ENCODE results near the gene SNTG2. TPM values are rescaled to one million over a fixed set of nuclear protein-coding genes. Genes with fewer than 3 reads are reported as not detected.

SNTG2 gene
- total and polyA plus RNA-seq, 2 of the 13 experiments (the other 11 are each of a cell fraction or from before 2014, with no cell fraction given): not detected

DNA sequence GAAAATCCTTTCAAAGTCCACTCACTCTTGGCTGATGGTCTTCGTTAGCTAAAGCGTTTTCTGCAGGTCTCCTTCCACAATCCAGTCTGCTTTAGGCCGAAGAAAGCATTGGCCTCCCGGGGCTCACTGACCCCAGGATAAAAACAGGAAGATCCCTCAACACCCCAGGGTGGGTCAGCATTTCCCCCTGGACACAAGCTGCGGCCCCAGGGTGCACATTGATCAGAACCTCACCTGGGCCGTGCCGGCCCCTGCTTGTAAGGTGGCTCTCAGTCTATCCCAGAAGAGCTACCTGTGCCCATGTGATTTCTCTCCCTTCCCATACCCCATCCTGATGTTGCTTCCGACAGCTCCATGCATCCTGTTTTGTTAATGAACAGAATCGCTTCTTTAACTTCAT, 349.6 kb downstream of the SNTG2 start:
- POLR2A ChIA-PET: no interaction called here
- FAIRE-seq: no peak
- no peak for TF ChIP-seq ZNF746 (CRISPR knock-in tag; IDR thresholded peaks at IDR 0.05)
- TF ChIP-seq TSC22D2 (CRISPR knock-in tag; IDR thresholded peaks at IDR 0.05; ENCODE audit: borderline replicate concordance): no peak
- TF ChIP-seq, protein P1, sequence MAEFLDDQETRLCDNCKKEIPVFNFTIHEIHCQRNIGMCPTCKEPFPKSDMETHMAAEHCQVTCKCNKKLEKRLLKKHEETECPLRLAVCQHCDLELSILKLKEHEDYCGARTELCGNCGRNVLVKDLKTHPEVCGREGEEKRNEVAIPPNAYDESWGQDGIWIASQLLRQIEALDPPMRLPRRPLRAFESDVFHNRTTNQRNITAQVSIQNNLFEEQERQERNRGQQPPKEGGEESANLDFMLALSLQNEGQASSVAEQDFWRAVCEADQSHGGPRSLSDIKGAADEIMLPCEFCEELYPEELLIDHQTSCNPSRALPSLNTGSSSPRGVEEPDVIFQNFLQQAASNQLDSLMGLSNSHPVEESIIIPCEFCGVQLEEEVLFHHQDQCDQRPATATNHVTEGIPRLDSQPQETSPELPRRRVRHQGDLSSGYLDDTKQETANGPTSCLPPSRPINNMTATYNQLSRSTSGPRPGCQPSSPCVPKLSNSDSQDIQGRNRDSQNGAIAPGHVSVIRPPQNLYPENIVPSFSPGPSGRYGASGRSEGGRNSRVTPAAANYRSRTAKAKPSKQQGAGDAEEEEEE (CRISPR knock-in tag; IDR thresholded peaks at IDR 0.05; ENCODE audit: borderline replicate concordance): no peak
- TF ChIP-seq ZNF546 (CRISPR knock-in tag; conservative IDR thresholded peaks at IDR 0.05): no peak
- TF ChIP-seq, protein P2, sequence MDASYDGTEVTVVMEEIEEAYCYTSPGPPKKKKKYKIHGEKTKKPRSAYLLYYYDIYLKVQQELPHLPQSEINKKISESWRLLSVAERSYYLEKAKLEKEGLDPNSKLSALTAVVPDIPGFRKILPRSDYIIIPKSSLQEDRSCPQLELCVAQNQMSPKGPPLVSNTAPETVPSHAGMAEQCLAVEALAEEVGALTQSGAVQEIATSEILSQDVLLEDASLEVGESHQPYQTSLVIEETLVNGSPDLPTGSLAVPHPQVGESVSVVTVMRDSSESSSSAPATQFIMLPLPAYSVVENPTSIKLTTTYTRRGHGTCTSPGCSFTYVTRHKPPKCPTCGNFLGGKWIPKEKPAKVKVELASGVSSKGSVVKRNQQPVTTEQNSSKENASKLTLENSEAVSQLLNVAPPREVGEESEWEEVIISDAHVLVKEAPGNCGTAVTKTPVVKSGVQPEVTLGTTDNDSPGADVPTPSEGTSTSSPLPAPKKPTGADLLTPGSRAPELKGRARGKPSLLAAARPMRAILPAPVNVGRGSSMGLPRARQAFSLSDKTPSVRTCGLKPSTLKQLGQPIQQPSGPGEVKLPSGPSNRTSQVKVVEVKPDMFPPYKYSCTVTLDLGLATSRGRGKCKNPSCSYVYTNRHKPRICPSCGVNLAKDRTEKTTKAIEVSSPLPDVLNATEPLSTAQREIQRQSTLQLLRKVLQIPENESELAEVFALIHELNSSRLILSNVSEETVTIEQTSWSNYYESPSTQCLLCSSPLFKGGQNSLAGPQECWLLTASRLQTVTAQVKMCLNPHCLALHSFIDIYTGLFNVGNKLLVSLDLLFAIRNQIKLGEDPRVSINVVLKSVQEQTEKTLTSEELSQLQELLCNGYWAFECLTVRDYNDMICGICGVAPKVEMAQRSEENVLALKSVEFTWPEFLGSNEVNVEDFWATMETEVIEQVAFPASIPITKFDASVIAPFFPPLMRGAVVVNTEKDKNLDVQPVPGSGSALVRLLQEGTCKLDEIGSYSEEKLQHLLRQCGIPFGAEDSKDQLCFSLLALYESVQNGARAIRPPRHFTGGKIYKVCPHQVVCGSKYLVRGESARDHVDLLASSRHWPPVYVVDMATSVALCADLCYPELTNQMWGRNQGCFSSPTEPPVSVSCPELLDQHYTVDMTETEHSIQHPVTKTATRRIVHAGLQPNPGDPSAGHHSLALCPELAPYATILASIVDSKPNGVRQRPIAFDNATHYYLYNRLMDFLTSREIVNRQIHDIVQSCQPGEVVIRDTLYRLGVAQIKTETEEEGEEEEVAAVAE (CRISPR knock-in tag; IDR thresholded peaks at IDR 0.05; ENCODE audit: borderline replicate concordance): no peak
- TF ChIP-seq ZNF326 (CRISPR knock-in tag; IDR thresholded peaks at IDR 0.05; ENCODE audit: borderline replicate concordance): no peak
- no peak for TF ChIP-seq ZNF841 (CRISPR knock-in tag; IDR thresholded peaks at IDR 0.05; ENCODE audit: borderline replicate concordance)
- TF ChIP-seq YY1 (IDR thresholded peaks at IDR 0.05; ENCODE audit: insufficient read depth, insufficient replicate concordance, low read depth, low read length): no peak
- no peak for TF ChIP-seq NPAS2 (CRISPR knock-in tag; IDR thresholded peaks at IDR 0.05; ENCODE audit: borderline replicate concordance)
- TF ChIP-seq HNRNPLL (IDR thresholded peaks at IDR 0.05; ENCODE audit: low read depth, low read length, poor library complexity, severe bottlenecking): no peak
- TF ChIP-seq, protein P3, sequence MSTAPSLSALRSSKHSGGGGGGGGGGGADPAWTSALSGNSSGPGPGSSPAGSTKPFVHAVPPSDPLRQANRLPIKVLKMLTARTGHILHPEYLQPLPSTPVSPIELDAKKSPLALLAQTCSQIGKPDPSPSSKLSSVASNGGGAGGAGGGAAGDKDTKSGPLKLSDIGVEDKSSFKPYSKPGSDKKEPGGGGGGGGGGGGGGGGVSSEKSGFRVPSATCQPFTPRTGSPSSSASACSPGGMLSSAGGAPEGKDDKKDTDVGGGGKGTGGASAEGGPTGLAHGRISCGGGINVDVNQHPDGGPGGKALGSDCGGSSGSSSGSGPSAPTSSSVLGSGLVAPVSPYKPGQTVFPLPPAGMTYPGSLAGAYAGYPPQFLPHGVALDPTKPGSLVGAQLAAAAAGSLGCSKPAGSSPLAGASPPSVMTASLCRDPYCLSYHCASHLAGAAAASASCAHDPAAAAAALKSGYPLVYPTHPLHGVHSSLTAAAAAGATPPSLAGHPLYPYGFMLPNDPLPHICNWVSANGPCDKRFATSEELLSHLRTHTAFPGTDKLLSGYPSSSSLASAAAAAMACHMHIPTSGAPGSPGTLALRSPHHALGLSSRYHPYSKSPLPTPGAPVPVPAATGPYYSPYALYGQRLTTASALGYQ (CRISPR knock-in tag; IDR thresholded peaks at IDR 0.05): no peak
- TF ChIP-seq ZNF10 (CRISPR knock-in tag; IDR thresholded peaks at IDR 0.05; ENCODE audit: borderline replicate concordance, low read depth): no peak
- TF ChIP-seq AGO2 (optimal IDR thresholded peaks at IDR 0.05; ENCODE audit: low read depth, low read length): no peak
- TF ChIP-seq, protein P4, sequence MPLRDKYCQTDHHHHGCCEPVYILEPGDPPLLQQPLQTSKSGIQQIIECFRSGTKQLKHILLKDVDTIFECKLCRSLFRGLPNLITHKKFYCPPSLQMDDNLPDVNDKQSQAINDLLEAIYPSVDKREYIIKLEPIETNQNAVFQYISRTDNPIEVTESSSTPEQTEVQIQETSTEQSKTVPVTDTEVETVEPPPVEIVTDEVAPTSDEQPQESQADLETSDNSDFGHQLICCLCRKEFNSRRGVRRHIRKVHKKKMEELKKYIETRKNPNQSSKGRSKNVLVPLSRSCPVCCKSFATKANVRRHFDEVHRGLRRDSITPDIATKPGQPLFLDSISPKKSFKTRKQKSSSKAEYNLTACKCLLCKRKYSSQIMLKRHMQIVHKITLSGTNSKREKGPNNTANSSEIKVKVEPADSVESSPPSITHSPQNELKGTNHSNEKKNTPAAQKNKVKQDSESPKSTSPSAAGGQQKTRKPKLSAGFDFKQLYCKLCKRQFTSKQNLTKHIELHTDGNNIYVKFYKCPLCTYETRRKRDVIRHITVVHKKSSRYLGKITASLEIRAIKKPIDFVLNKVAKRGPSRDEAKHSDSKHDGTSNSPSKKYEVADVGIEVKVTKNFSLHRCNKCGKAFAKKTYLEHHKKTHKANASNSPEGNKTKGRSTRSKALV (CRISPR knock-in tag; IDR thresholded peaks at IDR 0.05): no peak
- no peak for TF ChIP-seq ZMYM3 (CRISPR knock-in tag; IDR thresholded peaks at IDR 0.05)

More for the DNA sequence above, 349.6 kb downstream of the SNTG2 start:
- WGBS (ENCODE audit: low lambda C conversion rate): 11% methylated on average over 6 of the region's 9 CpGs
- no peak for ATAC-seq
- H3K9me3 ChIP-seq (ENCODE audit: low read length): no peaks in the 10 kb centered on the region
- H3K4me1 ChIP-seq (ENCODE audit: insufficient read depth, low read length): no peaks in the 10 kb centered on the region
- intact Hi-C loops (cut with micrococcal nuclease; ENCODE audit: unreplicated experiment): no loop called here
- no TSS peak for BruUV-seq (replicated peaks)
- no peak for DNase-seq (ENCODE audit: low spot score)
- H3K9ac ChIP-seq (ENCODE audit: insufficient read depth, low read depth, low read length): no peak overlapping the region
- H2AFZ ChIP-seq (ENCODE audit: low read length): no peak overlapping the region
- CTCF ChIA-PET (ENCODE audit: low intra/inter-chr PET ratio, low total read pairs): no interaction called here
- no peaks in the 10 kb centered on the region; the same call in 1 of the 2 replicates for H4K20me1 ChIP-seq (ENCODE audit: insufficient read depth, low read length)
- in situ Hi-C loops (cut with HindIII; ENCODE audit: extremely low pct_ligation_motif_present, low pct_unique_long_range_greater_than_20kb): no loop called here
- no peaks in the 10 kb centered on the region for H3K79me2 ChIP-seq (ENCODE audit: insufficient read depth, low read length)
- H3K4me2 ChIP-seq (ENCODE audit: low read depth, low read length): no peak overlapping the region
- H3K27me3 ChIP-seq (ENCODE audit: control insufficient read depth in 1 of 2, insufficient read depth in 2 of 2, low read length in 2 of 2): peaks cover 1 to 40% of the 10 kb centered on the region in 2 experiments; a peak in 4 of 5 replicates
- no peak overlapping the region for H3K27ac ChIP-seq (ENCODE audit: extremely low read length, insufficient read depth, low read length)
- H3K4me3 ChIP-seq (replicated peaks in 1 of 3; ENCODE audit: insufficient read depth in 1 of 3, low read depth in 2 of 3, low read length in 3 of 3): no peak overlapping the region
- H3K36me3 ChIP-seq (replicated peaks in 1 of 2; ENCODE audit: control insufficient read depth in 1 of 2, insufficient read depth in 2 of 2, low read length in 2 of 2): no peaks in the 10 kb centered on the region
